ENCODE data around the gene SHH. TPM values are rescaled to one million over a fixed set of nuclear protein-coding genes. Genes with fewer than 3 reads are reported as not detected.

Gene SHH
- total RNA-seq, 1 donor from 2014 or later, result 35.8 TPM

DNA sequence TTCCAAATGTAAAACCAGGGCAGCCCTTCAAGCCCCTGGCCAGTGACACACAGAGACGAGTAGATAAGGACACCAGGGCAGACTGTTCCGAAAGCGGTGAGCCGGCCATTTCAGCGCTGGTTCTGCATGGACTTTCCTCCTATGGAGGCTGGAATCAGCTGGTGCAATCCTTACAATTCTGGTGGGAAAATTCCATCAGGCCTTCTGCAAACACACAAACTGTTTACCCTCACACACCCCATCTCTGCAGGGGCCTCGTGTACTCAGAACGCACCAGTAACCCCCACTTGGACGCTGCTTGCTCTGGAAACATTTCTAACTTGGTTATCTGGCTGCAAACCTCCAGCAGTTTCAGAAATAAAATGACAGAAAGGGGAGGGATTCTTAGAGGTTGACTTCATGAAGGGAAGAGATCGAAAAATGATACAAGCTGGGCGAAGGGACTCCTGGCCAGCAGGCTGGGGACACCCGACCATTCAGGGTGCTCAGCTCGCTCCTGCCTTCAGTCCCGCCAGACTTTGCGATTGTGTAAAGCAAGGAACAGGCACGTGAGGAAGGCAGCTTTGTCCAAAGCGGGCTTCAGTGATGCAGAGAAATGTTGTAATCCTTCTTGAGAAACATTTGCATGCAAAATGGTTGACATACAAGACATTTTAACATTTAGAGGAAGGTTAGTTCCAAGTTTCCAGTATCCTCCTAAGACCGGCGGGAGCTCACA is 19.7 kb upstream of the SHH start:
- peaks cover 13% of the 10 kb centered on the region for H3K4me1 Mint-ChIP-seq (ENCODE audit: low read depth)
- peaks cover 5% of the 10 kb centered on the region for H3K9me3 Mint-ChIP-seq (ENCODE audit: low read depth)
- peaks cover 22% of the 10 kb centered on the region for H3K27me3 Mint-ChIP-seq
- H3K36me3 Mint-ChIP-seq (ENCODE audit: insufficient read depth), result no peaks in the 10 kb centered on the region
- H3K27ac Mint-ChIP-seq, result no peak overlapping the region
- TF ChIP-seq, protein P1, sequence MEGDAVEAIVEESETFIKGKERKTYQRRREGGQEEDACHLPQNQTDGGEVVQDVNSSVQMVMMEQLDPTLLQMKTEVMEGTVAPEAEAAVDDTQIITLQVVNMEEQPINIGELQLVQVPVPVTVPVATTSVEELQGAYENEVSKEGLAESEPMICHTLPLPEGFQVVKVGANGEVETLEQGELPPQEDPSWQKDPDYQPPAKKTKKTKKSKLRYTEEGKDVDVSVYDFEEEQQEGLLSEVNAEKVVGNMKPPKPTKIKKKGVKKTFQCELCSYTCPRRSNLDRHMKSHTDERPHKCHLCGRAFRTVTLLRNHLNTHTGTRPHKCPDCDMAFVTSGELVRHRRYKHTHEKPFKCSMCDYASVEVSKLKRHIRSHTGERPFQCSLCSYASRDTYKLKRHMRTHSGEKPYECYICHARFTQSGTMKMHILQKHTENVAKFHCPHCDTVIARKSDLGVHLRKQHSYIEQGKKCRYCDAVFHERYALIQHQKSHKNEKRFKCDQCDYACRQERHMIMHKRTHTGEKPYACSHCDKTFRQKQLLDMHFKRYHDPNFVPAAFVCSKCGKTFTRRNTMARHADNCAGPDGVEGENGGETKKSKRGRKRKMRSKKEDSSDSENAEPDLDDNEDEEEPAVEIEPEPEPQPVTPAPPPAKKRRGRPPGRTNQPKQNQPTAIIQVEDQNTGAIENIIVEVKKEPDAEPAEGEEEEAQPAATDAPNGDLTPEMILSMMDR (IDR thresholded peaks at IDR 0.05; ENCODE audit: unreplicated experiment), result no peak
- DNase-seq (ENCODE audit: low spot score, unreplicated experiment), result no peak
- H3K4me3 Mint-ChIP-seq (ENCODE audit: low read depth), result no peak overlapping the region

DNA sequence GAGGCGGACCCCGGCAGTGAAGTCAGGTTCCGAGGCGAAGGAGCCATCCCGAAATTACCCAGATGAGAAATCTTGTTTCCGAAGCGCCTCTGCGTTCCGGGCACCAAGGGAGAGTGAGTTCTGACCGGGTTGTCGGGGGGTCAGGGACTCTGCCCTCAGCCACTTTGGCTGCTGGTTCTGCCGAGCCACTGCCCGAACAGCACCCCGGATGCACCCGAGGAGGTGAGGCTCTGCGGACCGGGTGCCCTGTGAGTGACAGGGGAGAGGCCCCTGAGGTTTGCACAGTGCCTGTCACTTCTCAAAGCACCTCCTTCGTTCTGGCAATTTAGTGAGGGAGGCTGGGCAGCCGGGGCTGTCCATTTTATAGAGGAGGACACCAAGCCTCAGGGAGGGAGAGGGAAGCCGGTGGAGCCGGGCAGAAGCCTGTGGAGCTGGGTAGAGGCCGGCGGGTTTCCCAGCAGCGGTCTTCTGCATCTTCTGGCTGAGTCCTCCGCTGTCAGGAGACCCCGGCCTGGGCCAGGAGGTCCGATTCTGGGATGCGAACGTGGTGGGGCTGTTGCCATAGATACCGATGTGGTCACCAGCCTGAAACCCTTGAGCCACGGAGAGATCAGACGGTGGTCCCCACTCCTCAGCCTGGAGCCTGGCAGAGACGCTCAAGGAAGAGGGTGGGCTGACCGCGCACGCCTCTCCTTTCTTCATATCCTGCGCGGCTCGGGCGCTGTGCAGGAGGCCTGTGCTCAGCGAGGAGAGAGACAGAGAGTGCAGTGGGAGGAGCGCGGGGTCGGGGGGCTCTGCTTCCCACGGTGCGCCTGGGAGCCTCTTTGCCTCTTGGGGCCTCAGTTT is 18.9 kb upstream of the SHH start:
- Mint-ChIP-seq H3K36me3 (ENCODE audit: insufficient read depth) (no peaks in the 10 kb centered on the region), H3K4me3 (ENCODE audit: low read depth) (no peak overlapping the region), H3K9me3 (ENCODE audit: low read depth) (peaks cover 5% of the 10 kb centered on the region), H3K27ac (no peak overlapping the region), H3K27me3 (peaks cover 27% of the 10 kb centered on the region), H3K4me1 (ENCODE audit: low read depth) (peaks cover 13% of the 10 kb centered on the region)
- TF ChIP-seq, protein P1 (IDR thresholded peaks at IDR 0.05; ENCODE audit: unreplicated experiment), result no peak
- DNase-seq (ENCODE audit: low spot score, unreplicated experiment), result no peak

DNA sequence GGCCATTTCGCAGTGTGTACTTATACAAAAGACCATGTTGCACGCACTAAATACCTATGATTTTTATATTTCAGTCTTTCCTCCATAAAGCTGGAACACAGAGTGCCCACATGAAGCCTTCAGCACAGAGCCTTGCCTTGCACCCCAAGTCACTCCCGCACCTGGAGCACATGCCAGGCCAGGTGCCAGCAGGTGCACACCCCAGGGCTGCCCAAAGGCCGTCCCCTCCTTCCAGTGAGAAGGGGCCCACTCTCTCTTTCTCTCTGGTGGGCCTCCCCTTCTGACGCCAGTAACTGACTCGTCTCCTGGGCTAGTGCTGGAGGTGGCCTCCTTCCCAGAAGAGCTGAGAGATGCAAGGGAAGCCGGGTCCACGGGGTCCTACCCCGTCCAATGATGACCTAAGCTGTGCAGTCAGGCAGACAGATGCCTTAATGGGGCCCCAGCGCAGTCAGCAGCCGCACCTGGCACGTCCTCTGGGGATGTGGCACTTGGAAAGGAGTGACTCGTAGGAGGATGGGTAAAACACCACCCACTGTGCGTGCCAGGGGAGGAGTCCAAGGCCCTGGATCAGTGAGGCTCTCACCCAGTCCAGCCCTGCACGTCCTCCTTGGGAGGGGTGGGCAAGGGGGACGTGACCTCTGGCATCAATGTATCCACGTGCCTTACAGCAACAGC is 17.7 kb upstream of the SHH start:
- H3K4me3 Mint-ChIP-seq (ENCODE audit: low read depth), result no peak overlapping the region
- TF ChIP-seq, protein P1 (IDR thresholded peaks at IDR 0.05; ENCODE audit: unreplicated experiment), result no peak
- DNase-seq (ENCODE audit: low spot score, unreplicated experiment), result no peak
- no peaks in the 10 kb centered on the region for H3K36me3 Mint-ChIP-seq (ENCODE audit: insufficient read depth)
- no peak overlapping the region for H3K27ac Mint-ChIP-seq
- H3K9me3 Mint-ChIP-seq (ENCODE audit: low read depth), result peaks cover 5% of the 10 kb centered on the region
- H3K4me1 Mint-ChIP-seq (ENCODE audit: low read depth), result peaks cover 13% of the 10 kb centered on the region
- H3K27me3 Mint-ChIP-seq, result peaks cover 37% of the 10 kb centered on the region

DNA sequence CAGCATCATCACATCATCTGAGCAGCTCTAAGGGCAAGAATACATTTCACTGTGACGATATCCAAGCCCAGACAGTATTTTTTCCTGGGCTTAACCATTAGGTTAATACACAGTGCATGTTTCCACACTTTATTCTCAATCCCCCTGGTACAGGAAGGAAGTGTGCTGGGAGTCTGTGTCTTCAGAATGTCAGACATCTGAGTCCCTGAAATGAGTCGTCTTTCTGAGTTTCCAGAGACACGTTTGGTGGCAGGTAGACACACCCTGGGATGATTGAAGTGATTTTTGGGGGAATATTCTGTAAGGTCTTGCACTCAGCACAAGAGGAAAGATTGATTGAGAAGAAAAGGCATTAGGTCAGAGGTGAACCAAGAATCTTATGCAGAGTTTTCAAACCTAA is 13.1 kb upstream of the SHH start:
- H3K27me3 Mint-ChIP-seq, result peaks cover 60% of the 10 kb centered on the region
- DNase-seq (ENCODE audit: low spot score, unreplicated experiment), result no peak
- TF ChIP-seq, protein P1 (IDR thresholded peaks at IDR 0.05; ENCODE audit: unreplicated experiment), result no peak
- no peak overlapping the region for H3K27ac Mint-ChIP-seq
- peaks cover 5% of the 10 kb centered on the region for H3K9me3 Mint-ChIP-seq (ENCODE audit: low read depth)
- no peaks in the 10 kb centered on the region for H3K4me1 Mint-ChIP-seq (ENCODE audit: low read depth)
- H3K4me3 Mint-ChIP-seq (ENCODE audit: low read depth), result no peak overlapping the region
- H3K36me3 Mint-ChIP-seq (ENCODE audit: insufficient read depth), result no peaks in the 10 kb centered on the region

DNA sequence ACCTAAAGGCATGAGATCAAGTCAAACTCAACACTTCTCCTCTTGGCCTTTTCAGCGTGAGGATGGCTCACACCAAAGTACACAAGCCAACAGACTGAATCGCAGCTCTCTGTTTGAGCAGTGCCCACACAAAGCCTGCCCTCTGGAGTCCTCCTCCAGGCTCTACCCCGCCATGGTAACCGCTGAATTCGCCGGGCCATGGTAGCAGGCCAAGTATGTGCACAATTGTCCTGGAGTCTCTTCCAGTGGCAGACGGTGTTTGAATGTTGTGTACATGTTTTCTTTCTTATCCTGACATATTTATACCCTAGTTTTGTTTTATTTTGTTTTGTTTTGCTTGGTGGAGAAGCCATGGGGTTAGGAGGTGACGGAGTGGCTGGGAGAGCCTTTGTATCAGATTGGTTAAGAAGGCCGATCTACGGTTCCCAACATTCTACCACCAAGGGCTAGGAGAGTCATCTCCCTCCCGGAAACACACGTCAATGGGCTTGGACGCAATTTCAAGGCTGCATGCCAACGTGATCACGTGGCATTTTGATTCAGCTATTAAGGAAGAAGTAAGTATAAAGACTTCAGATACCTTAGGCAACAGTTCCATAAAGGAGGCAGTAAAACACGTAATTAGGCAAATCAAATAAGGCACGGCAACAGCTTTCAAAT is 12.1 kb upstream of the SHH start:
- peaks cover 5% of the 10 kb centered on the region for H3K9me3 Mint-ChIP-seq (ENCODE audit: low read depth)
- H3K4me1 Mint-ChIP-seq (ENCODE audit: low read depth), result no peaks in the 10 kb centered on the region
- H3K27ac Mint-ChIP-seq, result no peak overlapping the region
- TF ChIP-seq, protein P1 (IDR thresholded peaks at IDR 0.05; ENCODE audit: unreplicated experiment), result no peak
- peaks cover 67% of the 10 kb centered on the region for H3K27me3 Mint-ChIP-seq
- no peak for DNase-seq (ENCODE audit: low spot score, unreplicated experiment)
- H3K4me3 Mint-ChIP-seq (ENCODE audit: low read depth), result no peak overlapping the region
- no peaks in the 10 kb centered on the region for H3K36me3 Mint-ChIP-seq (ENCODE audit: insufficient read depth)

Measured in progenitor cell of endocrine pancreas (in vitro differentiated cells).